WTC11 (cell line): ENCODE data around the gene RASEF.

ENCODE experiments used
- AFF4 ChIP-seq: sonication (generic); formaldehyde crosslinking; IDR thresholded peaks from 2 replicates; pipeline ENCODE4 v1.8.1; 2023; ENCODE audit warnings: mild to moderate bottlenecking, missing genetic modification reagents, borderline replicate concordance
- CREB1 ChIP-seq: sonication (generic); formaldehyde crosslinking; IDR thresholded peaks from 2 replicates; pipeline ENCODE4 v1.8.0; 2023; ENCODE audit warnings: mild to moderate bottlenecking, missing genetic modification reagents
- CREM ChIP-seq: sonication (generic); formaldehyde crosslinking; IDR thresholded peaks from 2 replicates; pipeline ENCODE4 v1.8.1; 2022; ENCODE audit warnings: mild to moderate bottlenecking, missing genetic modification reagents, moderate library complexity
- GABPB1 ChIP-seq: sonication (generic); formaldehyde crosslinking; IDR thresholded peaks from 2 replicates; pipeline ENCODE4 v1.8.1; 2023; ENCODE audit warnings: mild to moderate bottlenecking, missing genetic modification reagents
- IRF1 ChIP-seq: sonication (generic); formaldehyde crosslinking; IDR thresholded peaks from 2 replicates; pipeline ENCODE4 v1.8.0; 2023; ENCODE audit warnings: missing genetic modification reagents
- NR1H2 ChIP-seq: sonication (generic); formaldehyde crosslinking; IDR thresholded peaks from 2 replicates; pipeline ENCODE4 v1.9.0; 2021; ENCODE audit warnings: mild to moderate bottlenecking, moderate library complexity, missing genetic modification reagents
- ZNF232 ChIP-seq: sonication (generic); formaldehyde crosslinking; IDR thresholded peaks from 2 replicates; pipeline ENCODE4 v1.8.0; 2022; ENCODE audit warnings: mild to moderate bottlenecking, missing genetic modification reagents
- ZNF423 ChIP-seq: fragments of 250-450 bp; sonication (Bioruptor Pico); IDR thresholded peaks from 2 replicates; pipeline ENCODE4 v2.1.2; 2022; ENCODE audit warnings: mild to moderate bottlenecking, moderate library complexity
- TF ChIP-seq, protein P1 (sequence below): fragments of 200-600 bp; IDR thresholded peaks from 2 replicates; pipeline ENCODE4 v1.8.0; 2022; ENCODE audit warnings: antibody characterized with exemption

DNA sequence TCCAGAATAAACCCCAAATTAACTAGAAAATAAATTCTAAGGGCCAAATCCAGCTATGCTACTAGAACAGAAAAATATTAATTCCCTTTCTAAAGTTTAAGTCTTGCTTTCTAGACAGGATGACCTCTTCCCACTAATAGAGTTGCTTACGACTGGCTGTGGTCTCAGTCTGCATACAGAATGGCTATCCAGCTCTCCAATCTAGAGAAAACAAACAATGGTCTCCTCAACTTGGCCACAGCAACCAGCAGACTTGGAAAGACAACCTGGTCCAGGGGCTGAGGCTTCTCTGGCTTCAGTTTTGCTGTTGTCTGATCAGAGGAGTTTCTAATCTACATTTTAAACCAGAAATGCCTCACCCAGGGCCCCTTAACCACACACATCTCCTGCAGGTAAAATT is 28.9 kb downstream of the RASEF start:
- no peak for TF ChIP-seq IRF1
- TF ChIP-seq CREB1 = no peak
- TF ChIP-seq ZNF423 (CRISPR knock-in tag) = no peak
- no peak for TF ChIP-seq ZNF232 (CRISPR knock-in tag)
- TF ChIP-seq GABPB1 (CRISPR knock-in tag) = no peak
- TF ChIP-seq, protein P1, sequence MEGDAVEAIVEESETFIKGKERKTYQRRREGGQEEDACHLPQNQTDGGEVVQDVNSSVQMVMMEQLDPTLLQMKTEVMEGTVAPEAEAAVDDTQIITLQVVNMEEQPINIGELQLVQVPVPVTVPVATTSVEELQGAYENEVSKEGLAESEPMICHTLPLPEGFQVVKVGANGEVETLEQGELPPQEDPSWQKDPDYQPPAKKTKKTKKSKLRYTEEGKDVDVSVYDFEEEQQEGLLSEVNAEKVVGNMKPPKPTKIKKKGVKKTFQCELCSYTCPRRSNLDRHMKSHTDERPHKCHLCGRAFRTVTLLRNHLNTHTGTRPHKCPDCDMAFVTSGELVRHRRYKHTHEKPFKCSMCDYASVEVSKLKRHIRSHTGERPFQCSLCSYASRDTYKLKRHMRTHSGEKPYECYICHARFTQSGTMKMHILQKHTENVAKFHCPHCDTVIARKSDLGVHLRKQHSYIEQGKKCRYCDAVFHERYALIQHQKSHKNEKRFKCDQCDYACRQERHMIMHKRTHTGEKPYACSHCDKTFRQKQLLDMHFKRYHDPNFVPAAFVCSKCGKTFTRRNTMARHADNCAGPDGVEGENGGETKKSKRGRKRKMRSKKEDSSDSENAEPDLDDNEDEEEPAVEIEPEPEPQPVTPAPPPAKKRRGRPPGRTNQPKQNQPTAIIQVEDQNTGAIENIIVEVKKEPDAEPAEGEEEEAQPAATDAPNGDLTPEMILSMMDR = no peak
- no peak for TF ChIP-seq NR1H2 (CRISPR knock-in tag)
- TF ChIP-seq CREM (CRISPR knock-in tag) = no peak
- no peak for TF ChIP-seq AFF4 (CRISPR knock-in tag)
